H1 (cell line): ENCODE results near the gene MARCHF3. TPM values are rescaled to one million over a fixed set of nuclear protein-coding genes. Genes with fewer than 3 reads are reported as not detected.

ENCODE experiments used
- BACH1 ChIP-seq: IDR thresholded peaks from 2 replicates; pipeline ENCODE4 v1.6.1; 2012; ENCODE audit warnings: low read length, improper control_type of control experiment
- FOSL1 ChIP-seq: IDR thresholded peaks from 2 replicates; pipeline ENCODE4 v1.6.1; 2011; ENCODE audit warnings: mild to moderate bottlenecking, low read depth, low read length, moderate library complexity; ENCODE audit not compliant: insufficient read depth
- PHF8 ChIP-seq: fragments of 200-600 bp; sonication (generic); conservative IDR thresholded peaks from 2 replicates; pipeline ENCODE4 v1.7.1; 2012; ENCODE audit warnings: low read depth, mild to moderate bottlenecking, inconsistent platforms, low read length, moderate library complexity
- RXRA ChIP-seq: IDR thresholded peaks from 2 replicates; pipeline ENCODE4 v1.6.1; 2011; ENCODE audit warnings: low read depth, mild to moderate bottlenecking, low read length, moderate library complexity; ENCODE audit not compliant: insufficient read depth
- TAF7 ChIP-seq: optimal IDR thresholded peaks from 2 replicates; pipeline ENCODE3; 2011; ENCODE audit warnings: low read depth, mild to moderate bottlenecking, inconsistent platforms, low read length, moderate library complexity, borderline replicate concordance
- TCF12 ChIP-seq: IDR thresholded peaks from 2 replicates; pipeline ENCODE4 v1.6.1; 2011; ENCODE audit warnings: low read depth, mild to moderate bottlenecking, low read length
- YY1 ChIP-seq: IDR thresholded peaks from 2 replicates; pipeline ENCODE4 v1.6.1; 2011; ENCODE audit warnings: low read depth, mild to moderate bottlenecking, low read length
- ZNF274 ChIP-seq: IDR thresholded peaks from 2 replicates; pipeline ENCODE4 v1.7.0; 2012; ENCODE audit warnings: low read length, borderline replicate concordance; ENCODE audit errors: extremely low read depth
- polyA plus RNA-seq, 7 experiments: library from polyadenylated mRNA; depleted of rRNA in 3 of 7; stranded (reverse) in 5 of 7; unstranded in 2 of 7; fragments of >200 nt in 5 of 7; fragments of 200-250 nt in 2 of 7; gene quantifications; 1 replicate in 5 of 7; 2 replicates in 1 of 7; 4 replicates in 1 of 7; pipeline versions ENCODE4 v1.2.1 to v1.2.3, GENCODE V29; 2011 to 2013; ENCODE audit warnings: missing spikeins in 2 of 7, mixed read lengths in 2 of 7
- total RNA-seq: library from RNA; stranded (reverse); fragmentation: NEBNext Ultra II Directional; extraction: Animal tissue kit (Norgen Biotek cat#: 25700); gene quantifications from 2 replicates; pipeline ENCODE4 v1.2.1, GENCODE V29; 2021
- TF ChIP-seq, protein P1 (sequence below): fragments of 300-600 bp; sonication (generic); IDR thresholded peaks from 2 replicates; pipeline ENCODE4 v1.7.1; 2012; ENCODE audit warnings: low read length, moderate library complexity, mild to moderate bottlenecking, inconsistent platforms; ENCODE audit not compliant: insufficient replicate concordance
- TF ChIP-seq, protein P2 (sequence below): IDR thresholded peaks from 2 replicates; pipeline ENCODE4 v1.6.1; 2012; ENCODE audit warnings: inconsistent platforms

MARCHF3 gene
- total and polyA plus RNA-seq, 2 of the 8 experiments (the other 6 are each of a cell fraction or from before 2014, with no cell fraction given): 12.0 to 16.9 TPM

DNA sequence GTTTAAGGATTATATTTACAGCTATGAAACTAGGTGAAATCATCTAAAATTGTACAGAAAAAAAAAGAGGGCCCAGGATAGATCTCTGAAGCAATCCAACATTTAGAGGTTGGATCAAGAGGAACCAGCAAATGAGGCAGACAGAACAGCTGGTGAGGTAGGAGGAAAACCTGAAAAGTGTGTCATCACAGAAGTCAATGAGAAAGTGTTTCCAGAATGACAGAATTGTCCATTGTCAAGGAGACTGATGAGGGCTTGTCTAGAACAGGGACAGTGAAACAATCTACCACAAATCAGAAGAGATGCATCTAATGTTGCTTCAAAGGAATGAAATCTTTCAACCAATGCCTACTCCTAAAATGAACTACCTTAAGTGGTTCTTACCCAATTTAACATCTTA lies 36.4 kb upstream of the MARCHF3 start (continued):
- TF ChIP-seq, protein P1, sequence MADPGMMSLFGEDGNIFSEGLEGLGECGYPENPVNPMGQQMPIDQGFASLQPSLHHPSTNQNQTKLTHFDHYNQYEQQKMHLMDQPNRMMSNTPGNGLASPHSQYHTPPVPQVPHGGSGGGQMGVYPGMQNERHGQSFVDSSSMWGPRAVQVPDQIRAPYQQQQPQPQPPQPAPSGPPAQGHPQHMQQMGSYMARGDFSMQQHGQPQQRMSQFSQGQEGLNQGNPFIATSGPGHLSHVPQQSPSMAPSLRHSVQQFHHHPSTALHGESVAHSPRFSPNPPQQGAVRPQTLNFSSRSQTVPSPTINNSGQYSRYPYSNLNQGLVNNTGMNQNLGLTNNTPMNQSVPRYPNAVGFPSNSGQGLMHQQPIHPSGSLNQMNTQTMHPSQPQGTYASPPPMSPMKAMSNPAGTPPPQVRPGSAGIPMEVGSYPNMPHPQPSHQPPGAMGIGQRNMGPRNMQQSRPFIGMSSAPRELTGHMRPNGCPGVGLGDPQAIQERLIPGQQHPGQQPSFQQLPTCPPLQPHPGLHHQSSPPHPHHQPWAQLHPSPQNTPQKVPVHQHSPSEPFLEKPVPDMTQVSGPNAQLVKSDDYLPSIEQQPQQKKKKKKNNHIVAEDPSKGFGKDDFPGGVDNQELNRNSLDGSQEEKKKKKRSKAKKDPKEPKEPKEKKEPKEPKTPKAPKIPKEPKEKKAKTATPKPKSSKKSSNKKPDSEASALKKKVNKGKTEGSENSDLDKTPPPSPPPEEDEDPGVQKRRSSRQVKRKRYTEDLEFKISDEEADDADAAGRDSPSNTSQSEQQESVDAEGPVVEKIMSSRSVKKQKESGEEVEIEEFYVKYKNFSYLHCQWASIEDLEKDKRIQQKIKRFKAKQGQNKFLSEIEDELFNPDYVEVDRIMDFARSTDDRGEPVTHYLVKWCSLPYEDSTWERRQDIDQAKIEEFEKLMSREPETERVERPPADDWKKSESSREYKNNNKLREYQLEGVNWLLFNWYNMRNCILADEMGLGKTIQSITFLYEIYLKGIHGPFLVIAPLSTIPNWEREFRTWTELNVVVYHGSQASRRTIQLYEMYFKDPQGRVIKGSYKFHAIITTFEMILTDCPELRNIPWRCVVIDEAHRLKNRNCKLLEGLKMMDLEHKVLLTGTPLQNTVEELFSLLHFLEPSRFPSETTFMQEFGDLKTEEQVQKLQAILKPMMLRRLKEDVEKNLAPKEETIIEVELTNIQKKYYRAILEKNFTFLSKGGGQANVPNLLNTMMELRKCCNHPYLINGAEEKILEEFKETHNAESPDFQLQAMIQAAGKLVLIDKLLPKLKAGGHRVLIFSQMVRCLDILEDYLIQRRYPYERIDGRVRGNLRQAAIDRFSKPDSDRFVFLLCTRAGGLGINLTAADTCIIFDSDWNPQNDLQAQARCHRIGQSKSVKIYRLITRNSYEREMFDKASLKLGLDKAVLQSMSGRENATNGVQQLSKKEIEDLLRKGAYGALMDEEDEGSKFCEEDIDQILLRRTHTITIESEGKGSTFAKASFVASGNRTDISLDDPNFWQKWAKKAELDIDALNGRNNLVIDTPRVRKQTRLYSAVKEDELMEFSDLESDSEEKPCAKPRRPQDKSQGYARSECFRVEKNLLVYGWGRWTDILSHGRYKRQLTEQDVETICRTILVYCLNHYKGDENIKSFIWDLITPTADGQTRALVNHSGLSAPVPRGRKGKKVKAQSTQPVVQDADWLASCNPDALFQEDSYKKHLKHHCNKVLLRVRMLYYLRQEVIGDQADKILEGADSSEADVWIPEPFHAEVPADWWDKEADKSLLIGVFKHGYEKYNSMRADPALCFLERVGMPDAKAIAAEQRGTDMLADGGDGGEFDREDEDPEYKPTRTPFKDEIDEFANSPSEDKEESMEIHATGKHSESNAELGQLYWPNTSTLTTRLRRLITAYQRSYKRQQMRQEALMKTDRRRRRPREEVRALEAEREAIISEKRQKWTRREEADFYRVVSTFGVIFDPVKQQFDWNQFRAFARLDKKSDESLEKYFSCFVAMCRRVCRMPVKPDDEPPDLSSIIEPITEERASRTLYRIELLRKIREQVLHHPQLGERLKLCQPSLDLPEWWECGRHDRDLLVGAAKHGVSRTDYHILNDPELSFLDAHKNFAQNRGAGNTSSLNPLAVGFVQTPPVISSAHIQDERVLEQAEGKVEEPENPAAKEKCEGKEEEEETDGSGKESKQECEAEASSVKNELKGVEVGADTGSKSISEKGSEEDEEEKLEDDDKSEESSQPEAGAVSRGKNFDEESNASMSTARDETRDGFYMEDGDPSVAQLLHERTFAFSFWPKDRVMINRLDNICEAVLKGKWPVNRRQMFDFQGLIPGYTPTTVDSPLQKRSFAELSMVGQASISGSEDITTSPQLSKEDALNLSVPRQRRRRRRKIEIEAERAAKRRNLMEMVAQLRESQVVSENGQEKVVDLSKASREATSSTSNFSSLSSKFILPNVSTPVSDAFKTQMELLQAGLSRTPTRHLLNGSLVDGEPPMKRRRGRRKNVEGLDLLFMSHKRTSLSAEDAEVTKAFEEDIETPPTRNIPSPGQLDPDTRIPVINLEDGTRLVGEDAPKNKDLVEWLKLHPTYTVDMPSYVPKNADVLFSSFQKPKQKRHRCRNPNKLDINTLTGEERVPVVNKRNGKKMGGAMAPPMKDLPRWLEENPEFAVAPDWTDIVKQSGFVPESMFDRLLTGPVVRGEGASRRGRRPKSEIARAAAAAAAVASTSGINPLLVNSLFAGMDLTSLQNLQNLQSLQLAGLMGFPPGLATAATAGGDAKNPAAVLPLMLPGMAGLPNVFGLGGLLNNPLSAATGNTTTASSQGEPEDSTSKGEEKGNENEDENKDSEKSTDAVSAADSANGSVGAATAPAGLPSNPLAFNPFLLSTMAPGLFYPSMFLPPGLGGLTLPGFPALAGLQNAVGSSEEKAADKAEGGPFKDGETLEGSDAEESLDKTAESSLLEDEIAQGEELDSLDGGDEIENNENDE: no peak
- TF ChIP-seq RXRA (no peak), YY1 (no peak), PHF8 (no peak), BACH1 (no peak), TAF7 (no peak), TCF12 (no peak), ZNF274 (no peak), FOSL1 (no peak)
- TF ChIP-seq, protein P2, sequence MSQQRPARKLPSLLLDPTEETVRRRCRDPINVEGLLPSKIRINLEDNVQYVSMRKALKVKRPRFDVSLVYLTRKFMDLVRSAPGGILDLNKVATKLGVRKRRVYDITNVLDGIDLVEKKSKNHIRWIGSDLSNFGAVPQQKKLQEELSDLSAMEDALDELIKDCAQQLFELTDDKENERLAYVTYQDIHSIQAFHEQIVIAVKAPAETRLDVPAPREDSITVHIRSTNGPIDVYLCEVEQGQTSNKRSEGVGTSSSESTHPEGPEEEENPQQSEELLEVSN: no peak
